Uterus (tissue), 2 donors: ENCODE data around the gene KRT222.

ENCODE experiments used
- POLR2A ChIP-seq, 2 donors: fragments of 450-650 bp; IDR thresholded peaks; one replicate each; pipeline ENCODE4 v1.6.1; 2016; ENCODE audit warnings: antibody characterized with exemption in 2 of 2, mild to moderate bottlenecking in 1 of 2, moderate library complexity in 1 of 2
- TF ChIP-seq, protein P1 (sequence below), 4 experiments: fragments of 200-600 bp in 2 of 4; fragments of 450-650 bp in 2 of 4; sonication (generic) in 2 of 4; IDR thresholded peaks; one replicate each; pipeline ENCODE4 v1.5.1; 2016 to 2019; ENCODE audit warnings: antibody characterized with exemption in 4 of 4, mild to moderate bottlenecking in 2 of 4, moderate library complexity in 1 of 4

DNA sequence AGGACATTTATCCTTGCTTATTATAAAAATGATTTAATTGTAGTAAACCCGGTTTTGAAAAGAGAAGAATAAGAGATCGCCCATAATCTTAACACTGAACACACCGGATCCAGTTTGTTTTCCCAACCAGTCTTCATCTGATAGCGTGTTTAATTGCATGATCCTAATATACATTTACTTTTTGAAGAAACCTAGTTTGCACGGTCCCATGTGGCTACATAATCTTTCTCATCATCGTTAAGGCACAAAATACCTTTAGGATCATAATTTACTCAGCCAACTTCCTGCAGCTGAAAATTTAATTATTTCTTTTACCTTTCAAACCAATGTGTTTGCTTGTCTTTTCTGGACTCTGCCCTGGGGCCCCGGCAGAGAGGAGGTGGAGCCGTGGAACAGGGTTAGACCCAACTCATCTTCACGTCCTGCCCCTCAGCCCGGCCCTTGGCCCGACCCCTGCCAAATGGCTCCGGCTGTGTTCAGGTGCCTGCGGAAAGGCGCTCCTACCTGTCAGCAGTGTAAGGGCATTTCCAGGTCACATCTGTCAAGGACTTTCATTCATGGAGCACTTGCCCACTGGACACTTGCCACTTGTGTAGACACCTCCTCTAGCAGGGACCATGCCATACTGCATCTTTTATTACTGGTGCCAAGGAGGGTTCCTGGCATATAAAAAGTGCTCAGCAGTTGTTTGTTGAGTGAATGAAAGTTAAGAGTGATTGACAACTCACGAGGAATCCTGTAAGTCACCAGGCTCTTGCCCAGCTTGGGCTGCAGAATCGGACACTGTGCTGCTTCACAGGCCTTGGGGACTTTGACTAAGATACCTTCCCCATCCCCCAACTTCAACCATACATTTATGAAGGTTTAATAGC lies 46.0 kb downstream of the KRT222 start:
- TF ChIP-seq, protein P1, sequence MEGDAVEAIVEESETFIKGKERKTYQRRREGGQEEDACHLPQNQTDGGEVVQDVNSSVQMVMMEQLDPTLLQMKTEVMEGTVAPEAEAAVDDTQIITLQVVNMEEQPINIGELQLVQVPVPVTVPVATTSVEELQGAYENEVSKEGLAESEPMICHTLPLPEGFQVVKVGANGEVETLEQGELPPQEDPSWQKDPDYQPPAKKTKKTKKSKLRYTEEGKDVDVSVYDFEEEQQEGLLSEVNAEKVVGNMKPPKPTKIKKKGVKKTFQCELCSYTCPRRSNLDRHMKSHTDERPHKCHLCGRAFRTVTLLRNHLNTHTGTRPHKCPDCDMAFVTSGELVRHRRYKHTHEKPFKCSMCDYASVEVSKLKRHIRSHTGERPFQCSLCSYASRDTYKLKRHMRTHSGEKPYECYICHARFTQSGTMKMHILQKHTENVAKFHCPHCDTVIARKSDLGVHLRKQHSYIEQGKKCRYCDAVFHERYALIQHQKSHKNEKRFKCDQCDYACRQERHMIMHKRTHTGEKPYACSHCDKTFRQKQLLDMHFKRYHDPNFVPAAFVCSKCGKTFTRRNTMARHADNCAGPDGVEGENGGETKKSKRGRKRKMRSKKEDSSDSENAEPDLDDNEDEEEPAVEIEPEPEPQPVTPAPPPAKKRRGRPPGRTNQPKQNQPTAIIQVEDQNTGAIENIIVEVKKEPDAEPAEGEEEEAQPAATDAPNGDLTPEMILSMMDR (IDR thresholded peaks at IDR 0.05): no peak
- no peak for TF ChIP-seq POLR2A (IDR thresholded peaks at IDR 0.05)
